Astrocyte of the spinal cord (primary cell): Measurements from ENCODE around the gene PVALEF.
"Not testable (repeated sequence)": the region's sequence is repeated elsewhere in the genome, so short reads cannot be mapped to it uniquely, and the experiment has no call there.

Source experiments
- DNase-seq: peaks from one replicate; pipeline ENCODE4 v3.0.0; 2011; ENCODE audit warnings: low read depth, low spot score
- H3K4me3 ChIP-seq: 2 replicates; pipeline ENCODE4 v1.5.1; 2011; ENCODE audit warnings: low read depth, mild to moderate bottlenecking, low read length, moderate library complexity
- in situ Hi-C: cut with HindIII; loops from 2 replicates; pipeline ENCODE4 v1.10.0; 2017; ENCODE audit warnings: low sequenced_read_pairs
- TF ChIP-seq, protein P1 (sequence below): IDR thresholded peaks from 2 replicates; pipeline ENCODE4 v1.5.1; 2012; ENCODE audit warnings: low read depth, mild to moderate bottlenecking, low read length, inconsistent platforms

Gene PVALEF

DNA sequence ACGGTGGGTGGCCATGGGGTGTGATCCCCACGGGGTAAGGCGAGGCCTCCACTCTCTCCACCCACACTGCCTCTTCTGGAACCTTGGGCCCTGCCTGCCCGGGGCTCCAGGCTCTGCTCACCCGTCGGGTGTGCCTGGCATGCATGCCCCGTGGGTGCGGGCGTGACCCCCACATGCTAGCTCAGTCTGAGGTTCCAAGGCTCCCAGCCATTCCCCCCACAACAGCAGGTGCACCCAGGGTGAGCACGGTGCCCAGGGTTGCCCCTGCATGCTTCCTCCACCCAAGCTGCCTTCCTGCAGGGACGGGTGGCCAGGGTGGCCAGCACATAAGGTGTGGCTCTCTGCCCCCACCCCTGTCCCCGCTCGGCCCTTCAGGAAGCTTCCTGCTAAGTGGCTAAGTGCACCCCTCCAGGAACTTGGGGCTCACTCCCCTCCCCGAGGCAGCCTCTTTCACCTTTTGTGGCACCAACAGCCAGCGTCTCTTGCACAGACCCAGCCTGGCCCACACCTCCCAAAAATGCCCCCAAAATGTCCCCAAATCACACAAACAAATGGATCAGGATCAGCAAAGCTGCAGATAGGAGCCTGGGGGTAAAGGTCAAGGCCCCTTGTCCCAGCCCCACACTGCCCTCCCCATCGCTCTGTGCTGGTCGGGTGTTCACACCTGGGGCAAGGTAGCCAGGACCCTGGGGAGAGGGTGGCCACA, 21.4 kb upstream of the PVALEF start:
- no peak for DNase-seq
- in situ Hi-C loops, result no loop called here
- no peak overlapping the region for H3K4me3 ChIP-seq
- TF ChIP-seq, protein P1, sequence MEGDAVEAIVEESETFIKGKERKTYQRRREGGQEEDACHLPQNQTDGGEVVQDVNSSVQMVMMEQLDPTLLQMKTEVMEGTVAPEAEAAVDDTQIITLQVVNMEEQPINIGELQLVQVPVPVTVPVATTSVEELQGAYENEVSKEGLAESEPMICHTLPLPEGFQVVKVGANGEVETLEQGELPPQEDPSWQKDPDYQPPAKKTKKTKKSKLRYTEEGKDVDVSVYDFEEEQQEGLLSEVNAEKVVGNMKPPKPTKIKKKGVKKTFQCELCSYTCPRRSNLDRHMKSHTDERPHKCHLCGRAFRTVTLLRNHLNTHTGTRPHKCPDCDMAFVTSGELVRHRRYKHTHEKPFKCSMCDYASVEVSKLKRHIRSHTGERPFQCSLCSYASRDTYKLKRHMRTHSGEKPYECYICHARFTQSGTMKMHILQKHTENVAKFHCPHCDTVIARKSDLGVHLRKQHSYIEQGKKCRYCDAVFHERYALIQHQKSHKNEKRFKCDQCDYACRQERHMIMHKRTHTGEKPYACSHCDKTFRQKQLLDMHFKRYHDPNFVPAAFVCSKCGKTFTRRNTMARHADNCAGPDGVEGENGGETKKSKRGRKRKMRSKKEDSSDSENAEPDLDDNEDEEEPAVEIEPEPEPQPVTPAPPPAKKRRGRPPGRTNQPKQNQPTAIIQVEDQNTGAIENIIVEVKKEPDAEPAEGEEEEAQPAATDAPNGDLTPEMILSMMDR, result no peak

DNA sequence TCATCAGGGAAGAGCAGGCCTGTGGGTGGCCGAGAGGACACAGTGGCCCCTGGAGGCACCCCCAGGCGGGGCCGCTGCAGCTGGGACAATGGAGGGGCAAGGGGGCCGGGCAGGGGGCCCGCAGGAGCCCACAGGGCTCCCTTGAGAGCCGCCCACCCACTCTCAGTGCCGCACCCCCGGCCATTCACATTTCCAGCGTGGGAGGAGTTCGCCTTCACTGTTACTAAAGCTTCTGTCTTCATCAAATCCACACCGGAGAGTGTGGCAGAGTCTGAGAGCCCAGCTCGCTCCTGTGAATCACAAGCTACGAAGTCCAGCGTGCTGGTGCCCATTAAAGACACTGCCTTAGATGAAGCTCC, 20.9 kb upstream of the PVALEF start:
- DNase-seq, result no peak
- in situ Hi-C loops, result no loop called here
- no peak overlapping the region for H3K4me3 ChIP-seq
- TF ChIP-seq, protein P1, result no peak

DNA sequence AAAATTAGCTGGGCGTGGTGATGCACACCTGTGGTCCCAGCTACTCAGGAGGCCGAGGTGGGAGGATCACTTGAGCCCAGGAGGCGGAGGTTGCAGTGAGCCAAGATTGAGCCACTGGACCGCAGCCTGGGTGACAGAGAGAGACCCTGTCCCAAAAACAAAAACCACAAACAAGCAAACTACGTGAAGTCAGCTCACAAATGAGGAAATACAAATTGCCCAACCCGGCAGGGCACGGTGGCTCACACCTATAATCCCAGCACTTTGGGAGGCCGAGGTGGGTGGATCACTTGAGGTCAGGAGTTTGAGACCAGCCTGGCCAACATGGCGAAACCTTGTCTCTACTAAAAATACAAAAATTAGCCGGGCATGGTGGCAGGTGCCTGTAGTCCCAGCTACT, 19.1 kb upstream of the PVALEF start:
- in situ Hi-C loops, result not testable (repeated sequence)

DNA sequence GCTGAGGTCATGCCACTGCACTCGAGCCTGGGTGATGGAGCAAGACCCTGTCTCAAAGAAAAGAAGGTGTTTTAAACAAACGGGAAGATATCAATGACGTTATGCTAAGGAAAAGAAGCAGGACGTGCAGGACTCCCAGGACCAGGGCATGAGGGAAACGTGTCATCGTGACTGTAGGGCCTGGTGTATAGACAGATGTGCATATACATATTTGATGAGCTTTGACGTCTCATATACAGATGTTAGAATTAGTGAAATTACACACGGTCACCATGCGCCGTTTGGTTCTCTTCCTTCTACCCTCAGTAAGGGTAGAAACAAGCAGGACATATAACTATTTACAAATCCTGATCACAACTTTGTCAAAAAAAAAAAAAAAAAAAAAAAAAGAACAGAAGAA, 17.6 kb upstream of the PVALEF start:
- no peak for DNase-seq
- TF ChIP-seq, protein P1, result no peak
- in situ Hi-C loops, result no loop called here
- no peak overlapping the region for H3K4me3 ChIP-seq

More for the DNA sequence above, 19.1 kb upstream of the PVALEF start:
- not testable (repeated sequence) for H3K4me3 ChIP-seq, DNase-seq

DNA sequence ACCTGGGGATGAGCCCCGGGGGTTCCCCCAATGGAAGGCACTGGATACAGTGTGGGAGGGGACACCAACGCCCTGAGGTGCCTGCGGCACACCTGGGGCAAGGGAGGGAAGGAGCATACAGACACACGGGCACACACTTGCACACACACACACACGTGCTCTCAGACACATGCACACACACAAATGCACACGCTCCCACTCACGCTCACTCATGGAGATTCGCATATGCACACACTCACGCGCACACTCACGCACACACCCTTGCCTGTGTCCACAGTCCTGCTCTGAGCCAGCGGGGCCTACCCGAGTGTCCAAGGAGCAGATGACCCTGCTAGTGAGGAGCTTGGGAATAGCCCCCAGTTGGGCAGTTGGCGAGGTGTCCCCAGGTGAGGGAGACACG, 16.7 kb upstream of the PVALEF start:
- H3K4me3 ChIP-seq, result no peak overlapping the region
- TF ChIP-seq, protein P1, result no peak
- no peak for DNase-seq
- in situ Hi-C loops, result no loop called here

DNA sequence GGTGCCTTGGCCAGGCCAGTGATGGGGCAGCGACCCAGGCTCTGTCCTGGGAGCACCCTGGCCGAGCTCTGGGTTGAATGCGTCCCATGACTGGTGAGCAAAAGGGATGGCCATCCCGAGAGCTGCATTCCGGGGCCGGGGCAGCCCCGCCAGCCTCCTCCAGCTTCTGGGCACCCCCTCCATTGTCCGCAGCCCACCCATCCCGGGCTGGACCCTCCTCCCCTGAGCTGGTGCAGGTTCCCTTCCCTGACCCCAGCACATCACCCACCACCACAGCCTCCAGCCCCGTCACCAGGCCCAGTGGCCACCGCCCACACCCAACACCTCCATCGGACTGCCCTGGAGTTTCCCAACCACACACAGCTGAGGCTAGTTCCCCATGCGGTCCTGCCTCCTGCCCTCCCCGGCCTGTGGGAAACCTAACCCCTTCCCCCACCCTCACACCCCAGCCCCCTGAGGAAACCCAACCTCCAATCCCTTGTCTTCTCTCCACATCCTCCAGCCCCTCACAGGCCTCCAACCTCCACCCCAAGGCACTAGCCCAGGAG, 16.2 kb upstream of the PVALEF start:
- TF ChIP-seq, protein P1, result no peak
- in situ Hi-C loops, result no loop called here
- DNase-seq, result no peak
- no peak overlapping the region for H3K4me3 ChIP-seq

DNA sequence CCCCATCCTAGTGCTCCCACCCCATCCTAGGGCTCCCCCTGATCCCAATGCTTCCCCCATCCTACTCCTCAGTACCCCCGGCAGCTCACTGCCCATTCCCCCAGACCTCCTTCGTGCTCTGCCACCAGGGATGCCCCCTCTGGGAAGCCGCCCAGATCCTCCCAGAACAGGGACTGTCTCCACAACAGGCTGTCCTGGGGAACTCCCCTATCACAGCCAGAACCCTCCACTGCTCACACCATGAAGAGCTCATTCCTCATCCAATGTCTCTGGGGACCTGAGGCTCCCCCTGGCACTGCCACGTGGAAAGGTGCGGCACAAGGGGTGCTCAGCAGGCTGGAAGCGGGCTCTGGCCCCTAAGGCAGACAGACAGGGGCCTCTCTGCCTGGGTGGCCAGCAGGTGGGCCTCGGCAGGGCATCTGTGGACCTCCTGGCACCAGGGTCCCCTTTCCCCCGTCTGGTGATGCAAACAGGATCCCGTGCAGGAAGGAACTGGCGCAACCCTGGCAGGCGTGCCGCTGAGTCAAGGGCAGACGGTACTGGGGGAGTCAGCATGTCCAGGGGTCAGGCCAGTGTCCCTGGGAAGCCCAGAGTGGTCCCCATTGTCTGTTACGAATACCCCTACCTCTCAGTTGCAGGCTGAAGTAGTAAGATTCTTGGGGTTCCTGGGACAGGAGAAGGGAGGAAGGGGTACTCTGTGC, 14.8 kb upstream of the PVALEF start:
- no peak for DNase-seq
- in situ Hi-C loops, result no loop called here
- H3K4me3 ChIP-seq, result no peak overlapping the region
- TF ChIP-seq, protein P1, result no peak
